ENCODE data around the gene DCLK1.

GRCh38 chr13:35914662-35915061, 216.5 kb downstream of the DCLK1 start:
- TF ChIP-seq POLR2A (IDR thresholded peaks at IDR 0.05; ENCODE audit: borderline replicate concordance, extremely low read depth, insufficient read depth, insufficient read length) (no peak), CTCF (IDR thresholded peaks at IDR 0.05 in 2 of 3, conservative IDR thresholded peaks at IDR 0.05 in 1 of 3; ENCODE audit: borderline replicate concordance in 1 of 3, insufficient read depth in 1 of 3, low read depth in 2 of 3, low read length in 2 of 3) (no peak), EGR1 (IDR thresholded peaks at IDR 0.05; ENCODE audit: low read depth) (no peak), POLR2AphosphoS5 (IDR thresholded peaks at IDR 0.05; ENCODE audit: low read depth, low read length) (no peak), SP1 (IDR thresholded peaks at IDR 0.05; ENCODE audit: low read depth) (no peak), MAX (IDR thresholded peaks at IDR 0.05) (no peak)
